SU-DHL-6 (cell line): ENCODE results near the gene SORL1.

Experiments used
- H2AFZ ChIP-seq: fragments of 200-600 bp; sonication (generic); 2 replicates; pipeline ENCODE4 v1.6.1; 2014; ENCODE audit warnings: low read depth, mild to moderate bottlenecking, moderate library complexity, mixed read lengths, antibody characterized with exemption, low read length; ENCODE audit not compliant: severe bottlenecking
- H3F3A ChIP-seq: fragments of 200-600 bp; shearing (Covaris generic); 2 replicates; pipeline ENCODE4 v1.6.0; 2016; ENCODE audit warnings: antibody characterized with exemption, mild to moderate bottlenecking; ENCODE audit not compliant: insufficient read depth
- H3K27ac ChIP-seq: fragments of 200-600 bp; sonication (generic); 2 replicates; pipeline ENCODE4 v1.5.1; 2016; ENCODE audit warnings: low read depth, mild to moderate bottlenecking, low read length, moderate library complexity, mixed read lengths
- H3K27me3 ChIP-seq: fragments of 200-600 bp; sonication (generic), shearing (Covaris generic); 2 replicates; pipeline ENCODE4 v1.6.0; 2014; ENCODE audit warnings: mild to moderate bottlenecking, low read length
- H3K36me3 ChIP-seq: fragments of 200-600 bp; sonication (generic); 2 replicates; pipeline ENCODE4 v1.6.1; 2014; ENCODE audit warnings: mild to moderate bottlenecking, low read length, mixed read lengths
- H3K4me2 ChIP-seq: fragments of 300-600, 200-600 bp; shearing (Covaris generic), sonication (generic); 2 replicates; pipeline ENCODE4 v1.6.0; 2014; ENCODE audit warnings: low read length, low read depth, mild to moderate bottlenecking; ENCODE audit not compliant: poor library complexity, severe bottlenecking
- H3K4me3 ChIP-seq: fragments of 200-600 bp; sonication (generic); 2 replicates; pipeline ENCODE4 v1.5.1; 2014; ENCODE audit warnings: antibody characterized with exemption, low read length, mild to moderate bottlenecking, mixed read lengths; ENCODE audit not compliant: insufficient read depth, poor library complexity, severe bottlenecking
- H3K79me2 ChIP-seq: fragments of 200-600 bp; sonication (generic); 2 replicates; pipeline ENCODE4 v1.6.1; 2014; ENCODE audit warnings: mild to moderate bottlenecking, low read length, moderate library complexity; ENCODE audit not compliant: insufficient read depth
- H3K9ac ChIP-seq: fragments of 200-600 bp; sonication (generic); 2 replicates; pipeline ENCODE4 v1.7.0; 2014; ENCODE audit warnings: mild to moderate bottlenecking, low read length
- H3K9me2 ChIP-seq: fragments of 200-600 bp; sonication (generic); replicated peaks from 2 replicates; pipeline ENCODE4 v1.6.1; 2014; ENCODE audit warnings: low read length; ENCODE audit not compliant: insufficient read depth
- H3K9me3 ChIP-seq: fragments of 200-600 bp; sonication (generic); 2 replicates; pipeline ENCODE4 v1.6.1; 2014; ENCODE audit warnings: low read length, mixed read lengths; ENCODE audit not compliant: insufficient read depth
- H4K20me1 ChIP-seq: fragments of 200-600 bp; sonication (generic); 2 replicates; pipeline ENCODE4 v1.6.1; 2014; ENCODE audit warnings: low read depth, mild to moderate bottlenecking, antibody characterized with exemption, low read length, moderate library complexity, mixed read lengths
- EZH2phosphoT487 ChIP-seq: fragments of 200-600 bp; sonication (generic), shearing (Covaris generic); conservative IDR thresholded peaks from 2 replicates; pipeline ENCODE4 v1.6.1; 2018; ENCODE audit warnings: mild to moderate bottlenecking, antibody characterized with exemption, low read length, moderate library complexity, mixed read lengths
- TF ChIP-seq, protein P1 (sequence below): fragments of 200-600 bp; sonication (generic); IDR thresholded peaks from one replicate; pipeline ENCODE4 v1.5.1; 2017; ENCODE audit warnings: antibody characterized with exemption, mild to moderate bottlenecking, low read length, moderate library complexity; ENCODE audit not compliant: insufficient read depth, poor library complexity, severe bottlenecking

The SORL1 gene

DNA sequence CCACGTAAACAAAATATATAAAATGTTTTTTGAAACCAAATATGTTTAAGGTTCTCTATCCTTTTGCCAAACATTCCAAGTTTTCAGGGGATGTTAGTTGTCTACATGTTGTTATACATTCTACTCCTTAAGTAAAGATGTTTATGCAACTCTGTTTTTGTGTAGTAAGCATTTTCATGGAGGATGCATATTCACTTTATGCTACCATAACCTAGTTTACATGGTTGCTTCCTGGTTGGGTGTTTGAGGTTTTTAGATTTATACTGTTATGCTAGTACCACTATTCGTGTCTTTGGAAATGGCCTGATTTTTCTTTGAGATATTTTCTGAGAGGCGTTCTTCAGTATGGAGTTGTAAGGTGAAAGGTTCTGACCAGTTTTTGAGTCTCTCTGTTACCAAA, 131.7 kb downstream of the SORL1 start:
- peak overlapping the region; percentile 32 for H3K27ac ChIP-seq
- no peaks in the 10 kb centered on the region; the same call in 1 of the 2 replicates for H4K20me1 ChIP-seq
- no peak overlapping the region for H3K4me2 ChIP-seq
- H3K9ac ChIP-seq: no peak overlapping the region
- H3K27me3 ChIP-seq: no peaks in the 10 kb centered on the region
- H3K36me3 ChIP-seq: peaks cover 79% of the 10 kb centered on the region
- no peaks in the 10 kb centered on the region for H3K9me3 ChIP-seq
- no peak overlapping the region for H2AFZ ChIP-seq
- H3F3A ChIP-seq: peaks cover 61% of the 10 kb centered on the region
- 0 out of 2 replicates have a peak, but pooled peaks cover 7% of the 10 kb centered on the region for H3K79me2 ChIP-seq
- no peak overlapping the region for H3K4me3 ChIP-seq
- TF ChIP-seq EZH2phosphoT487: no peak
- TF ChIP-seq, protein P1, sequence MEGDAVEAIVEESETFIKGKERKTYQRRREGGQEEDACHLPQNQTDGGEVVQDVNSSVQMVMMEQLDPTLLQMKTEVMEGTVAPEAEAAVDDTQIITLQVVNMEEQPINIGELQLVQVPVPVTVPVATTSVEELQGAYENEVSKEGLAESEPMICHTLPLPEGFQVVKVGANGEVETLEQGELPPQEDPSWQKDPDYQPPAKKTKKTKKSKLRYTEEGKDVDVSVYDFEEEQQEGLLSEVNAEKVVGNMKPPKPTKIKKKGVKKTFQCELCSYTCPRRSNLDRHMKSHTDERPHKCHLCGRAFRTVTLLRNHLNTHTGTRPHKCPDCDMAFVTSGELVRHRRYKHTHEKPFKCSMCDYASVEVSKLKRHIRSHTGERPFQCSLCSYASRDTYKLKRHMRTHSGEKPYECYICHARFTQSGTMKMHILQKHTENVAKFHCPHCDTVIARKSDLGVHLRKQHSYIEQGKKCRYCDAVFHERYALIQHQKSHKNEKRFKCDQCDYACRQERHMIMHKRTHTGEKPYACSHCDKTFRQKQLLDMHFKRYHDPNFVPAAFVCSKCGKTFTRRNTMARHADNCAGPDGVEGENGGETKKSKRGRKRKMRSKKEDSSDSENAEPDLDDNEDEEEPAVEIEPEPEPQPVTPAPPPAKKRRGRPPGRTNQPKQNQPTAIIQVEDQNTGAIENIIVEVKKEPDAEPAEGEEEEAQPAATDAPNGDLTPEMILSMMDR: no peak
- H3K9me2 ChIP-seq: no peaks in the 10 kb centered on the region

DNA sequence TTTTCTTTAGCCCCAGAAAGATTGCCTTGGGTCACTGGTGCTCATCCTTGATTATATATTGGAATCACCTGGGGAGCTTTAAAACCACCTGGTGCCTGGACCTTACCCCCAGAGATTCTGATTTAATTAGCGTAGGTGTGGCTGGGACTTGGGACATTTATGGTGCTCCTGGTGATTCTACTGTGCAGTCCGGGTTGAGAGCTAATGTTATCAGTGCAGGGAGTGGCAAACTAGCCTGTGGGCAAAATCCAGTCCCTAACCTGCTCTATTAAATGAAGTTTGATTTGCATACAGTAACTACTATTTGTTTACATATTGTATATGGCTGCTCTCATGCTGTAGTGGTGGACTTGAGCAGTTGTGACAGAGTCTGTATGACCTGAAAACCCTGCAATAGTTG, 134.6 kb downstream of the SORL1 start:
- Histone ChIP-seq H3K4me2 (no peak overlapping the region), H3K4me3 (no peak overlapping the region), H3K79me2 (peaks cover 2% of the 10 kb centered on the region; the same call in 1 of the 2 replicates), H3F3A (peaks cover 75% of the 10 kb centered on the region), H3K9me2 (no peaks in the 10 kb centered on the region), H4K20me1 (no peaks in the 10 kb centered on the region), H3K36me3 (peaks cover 63% of the 10 kb centered on the region), H3K27me3 (no peaks in the 10 kb centered on the region), H3K9ac (no peak overlapping the region), H3K9me3 (no peaks in the 10 kb centered on the region), H3K27ac (peak overlapping the region; percentile 96), H2AFZ (no peak overlapping the region)
- no peak for TF ChIP-seq EZH2phosphoT487

DNA sequence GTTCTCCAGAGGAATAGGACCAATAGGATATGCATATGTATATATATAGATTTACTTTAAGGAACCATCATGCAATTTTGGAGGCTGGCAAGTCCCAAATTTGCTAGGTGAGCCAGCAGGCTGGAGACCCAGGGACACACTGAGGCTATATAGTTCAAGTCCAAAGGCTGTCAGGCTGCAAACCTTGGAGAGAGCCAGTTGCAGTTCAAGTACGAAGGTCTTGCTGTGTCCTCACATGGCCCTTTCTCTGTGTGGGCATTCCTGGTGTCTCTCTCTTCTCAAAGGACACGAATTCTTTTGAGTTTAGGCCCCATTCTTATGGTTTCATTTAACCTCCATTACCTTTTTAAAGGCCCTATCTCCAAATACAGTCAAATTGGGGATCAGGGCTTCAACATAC, 135.1 kb downstream of the SORL1 start:
- Histone ChIP-seq H3K36me3 (peaks cover 63% of the 10 kb centered on the region), H3K9me2 (no peaks in the 10 kb centered on the region), H3K79me2 (peaks cover 6% of the 10 kb centered on the region; the same call in 1 of the 2 replicates), H4K20me1 (no peaks in the 10 kb centered on the region), H3K27me3 (no peaks in the 10 kb centered on the region), H2AFZ (no peak overlapping the region), H3F3A (peaks cover 73% of the 10 kb centered on the region), H3K4me2 (no peak overlapping the region), H3K9me3 (no peaks in the 10 kb centered on the region), H3K4me3 (no peak overlapping the region), H3K9ac (no peak overlapping the region), H3K27ac (peak overlapping the region; percentile 96)
- no peak for TF ChIP-seq EZH2phosphoT487
- TF ChIP-seq, protein P1: no peak

DNA sequence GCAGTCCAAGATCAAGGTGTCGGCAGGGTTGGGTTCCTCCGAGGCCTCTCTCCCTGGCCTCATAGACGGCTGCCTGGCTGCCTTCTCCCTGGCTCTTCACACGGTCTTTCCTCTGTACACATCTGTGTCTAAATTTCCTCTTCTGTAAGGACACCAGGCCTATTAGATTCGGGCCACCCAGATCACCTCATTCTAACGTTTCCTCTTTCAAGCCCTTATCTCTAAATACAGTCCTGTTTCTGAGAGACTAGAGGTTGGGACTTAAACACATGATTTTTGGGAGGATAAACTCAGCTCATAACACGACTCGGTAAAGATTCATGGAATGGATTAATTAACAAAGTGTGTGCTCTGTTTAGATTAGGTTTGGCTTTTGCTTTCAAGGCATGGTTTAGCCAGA, 136.6 kb downstream of the SORL1 start:
- peaks cover 69% of the 10 kb centered on the region for H3F3A ChIP-seq
- H3K79me2 ChIP-seq: peaks cover 22% of the 10 kb centered on the region
- peak overlapping the region; percentile 46 for H3K9ac ChIP-seq
- no peak overlapping the region for H3K4me3 ChIP-seq
- peak overlapping the region; percentile 96 for H3K27ac ChIP-seq
- H3K36me3 ChIP-seq: peaks cover 64% of the 10 kb centered on the region
- peak overlapping the region; percentile 57 for H3K4me2 ChIP-seq
- no peaks in the 10 kb centered on the region for H3K27me3 ChIP-seq
- TF ChIP-seq EZH2phosphoT487: no peak
- TF ChIP-seq, protein P1: no peak
- H2AFZ ChIP-seq: no peak overlapping the region
- no peaks in the 10 kb centered on the region for H3K9me3 ChIP-seq
- H4K20me1 ChIP-seq: no peaks in the 10 kb centered on the region
- no peaks in the 10 kb centered on the region for H3K9me2 ChIP-seq
